ENCODE measurements around the gene CD300LF. TPM values are rescaled to one million over a fixed set of nuclear protein-coding genes. Genes with fewer than 3 reads are reported as not detected.

Gene CD300LF
- total RNA-seq, 6 experiments from 2014 or later, result 0.44 to 2.6 (median 0.74) TPM; not detected in 1

- intact Hi-C loops (cut with DNase I), result no loop called here
- DNase-seq, result no peak
- Histone ChIP-seq H3K4me3 (no peak overlapping the region), H3K27me3 (no peaks in the 10 kb centered on the region), H3K9me3 (no peaks in the 10 kb centered on the region), H3K4me1 (no peaks in the 10 kb centered on the region), H3K27ac (no peak overlapping the region), H3K36me3 (no peaks in the 10 kb centered on the region)
- WGBS (ENCODE audit: insufficient coverage, low coverage, low lambda C conversion rate, missing lambda C conversion rate), result 88% methylated on average over 5 of the region's 8 CpGs
- no peak for TF ChIP-seq CTCF (IDR thresholded peaks at IDR 0.05)
- TF ChIP-seq POLR2A (IDR thresholded peaks at IDR 0.05), result no peak
- ATAC-seq, result no peak
Measured at GRCh38 chr17:74704544-74704943, 8.2 kb downstream of the CD300LF start.

GRCh38 chr17:74703311-74703710 is 9.4 kb downstream of the CD300LF start:
- no peaks in the 10 kb centered on the region for H3K4me1 ChIP-seq
- H3K9me3 ChIP-seq, result no peaks in the 10 kb centered on the region
- WGBS (ENCODE audit: insufficient coverage, low coverage, low lambda C conversion rate, missing lambda C conversion rate), result 33% methylated on average over 2 of the region's 2 CpGs
- no peaks in the 10 kb centered on the region for H3K27me3 ChIP-seq
- TF ChIP-seq CTCF (IDR thresholded peaks at IDR 0.05), result no peak
- H3K27ac ChIP-seq, result no peak overlapping the region
- no peak overlapping the region for H3K4me3 ChIP-seq
- no peak for DNase-seq
- intact Hi-C loops (cut with DNase I), result no loop called here
- no peak for ATAC-seq
- H3K36me3 ChIP-seq, result no peaks in the 10 kb centered on the region

GRCh38 chr17:74702116-74702871 is 10.4 kb downstream of the CD300LF start:
- ATAC-seq (peak in 2 of 4 donors; percentile 28 to 40), DNase-seq (no peak)
- WGBS (ENCODE audit: insufficient coverage, low coverage, low lambda C conversion rate, missing lambda C conversion rate), result 56% methylated on average over 7 of the region's 9 CpGs

GRCh38 chr17:74699236-74699635 is 13.5 kb downstream of the CD300LF start:
- no peak for DNase-seq
- TF ChIP-seq CTCF (IDR thresholded peaks at IDR 0.05) (no peak), POLR2A (IDR thresholded peaks at IDR 0.05) (no peak)
- Histone ChIP-seq H3K4me1 (no peaks in the 10 kb centered on the region), H3K9me3 (no peaks in the 10 kb centered on the region), H3K27me3 (no peaks in the 10 kb centered on the region), H3K36me3 (no peaks in the 10 kb centered on the region), H3K4me3 (no peak overlapping the region), H3K27ac (no peak overlapping the region)
- no peak for ATAC-seq
- WGBS (ENCODE audit: insufficient coverage, low coverage, low lambda C conversion rate, missing lambda C conversion rate), result 33% methylated on average over 4 of the region's 9 CpGs
- intact Hi-C loops (cut with DNase I), result no loop called here

More at GRCh38 chr17:74702116-74702871, 10.4 kb downstream of the CD300LF start:
- Histone ChIP-seq H3K4me3 (no peak overlapping the region), H3K9me3 (no peaks in the 10 kb centered on the region), H3K27me3 (no peaks in the 10 kb centered on the region), H3K36me3 (no peaks in the 10 kb centered on the region), H3K27ac (no peak overlapping the region), H3K4me1 (no peaks in the 10 kb centered on the region)
- TF ChIP-seq POLR2A (IDR thresholded peaks at IDR 0.05) (no peak), CTCF (IDR thresholded peaks at IDR 0.05) (no peak)
- intact Hi-C loops (cut with DNase I), result no loop called here
